Neural crest cell (in vitro differentiated cells): ENCODE measurements around the gene TRIM8. TPM values are rescaled to one million over a fixed set of nuclear protein-coding genes. Genes with fewer than 3 reads are reported as not detected.

Experiments used
- DNase-seq: peaks from one replicate; pipeline ENCODE4 v3.0.0; 2021; ENCODE audit warnings: low read depth, mixed read lengths, low spot score
- H3K27ac Mint-ChIP-seq: one replicate; pipeline ENCODE4 v1.8.0; 2021; ENCODE audit warnings: mild to moderate bottlenecking, mixed read lengths; ENCODE audit not compliant: unreplicated experiment
- H3K27me3 Mint-ChIP-seq: 2 replicates; pipeline ENCODE4 v1.8.0; 2021; ENCODE audit warnings: low read depth, mild to moderate bottlenecking, mixed read lengths
- H3K36me3 Mint-ChIP-seq: 2 replicates; pipeline ENCODE4 v1.8.0; 2021; ENCODE audit warnings: low read depth, mild to moderate bottlenecking, mixed read lengths
- H3K4me1 Mint-ChIP-seq: 2 replicates; pipeline ENCODE4 v1.8.0; 2021; ENCODE audit warnings: mixed read lengths
- H3K4me3 Mint-ChIP-seq: one replicate; pipeline ENCODE4 v1.8.0; 2021; ENCODE audit warnings: mild to moderate bottlenecking, mixed read lengths
- H3K9me3 Mint-ChIP-seq: 2 replicates; pipeline ENCODE4 v1.8.0; 2021; ENCODE audit warnings: mixed read lengths
- CTCF ChIP-seq: fragments of 200-600 bp; sonication (generic); conservative IDR thresholded peaks from 2 replicates; pipeline ENCODE4 v1.5.0; 2021; ENCODE audit warnings: antibody characterized with exemption, mild to moderate bottlenecking
- total RNA-seq: library from RNA; stranded (reverse); gene quantifications from 2 replicates; pipeline ENCODE4 v1.2.1, GENCODE V29; 2021

Gene TRIM8
- total RNA-seq, 1 donor from 2014 or later: 76.9 TPM

- Mint-ChIP-seq H3K27ac (peak overlapping the region; percentile 88), H3K4me3 (peak overlapping the region; percentile 84), H3K9me3 (no peaks in the 10 kb centered on the region), H3K4me1 (peaks cover 80% of the 10 kb centered on the region), H3K36me3 (no peaks in the 10 kb centered on the region), H3K27me3 (no peaks in the 10 kb centered on the region)
- TF ChIP-seq CTCF: no peak
- DNase-seq: peak; percentile 45
These were observed 29.7 kb downstream of the TRIM8 start for GRCh38 chr10:102673819-102674511.

GRCh38 chr10:102674566-102674965 lies 30.3 kb downstream of the TRIM8 start:
- H3K27me3 Mint-ChIP-seq: no peaks in the 10 kb centered on the region
- peak overlapping the region; percentile 84 for H3K4me3 Mint-ChIP-seq
- peak overlapping the region; percentile 98 for H3K27ac Mint-ChIP-seq
- no peaks in the 10 kb centered on the region for H3K36me3 Mint-ChIP-seq
- H3K4me1 Mint-ChIP-seq: peaks cover 86% of the 10 kb centered on the region
- no peak for DNase-seq
- H3K9me3 Mint-ChIP-seq: no peaks in the 10 kb centered on the region
- TF ChIP-seq CTCF: no peak

- no peaks in the 10 kb centered on the region for H3K36me3 Mint-ChIP-seq
- TF ChIP-seq CTCF: no peak
- H3K9me3 Mint-ChIP-seq: no peaks in the 10 kb centered on the region
- H3K27me3 Mint-ChIP-seq: no peaks in the 10 kb centered on the region
- H3K4me1 Mint-ChIP-seq: peaks cover 88% of the 10 kb centered on the region
- peak; percentile 37 for DNase-seq
- peak overlapping the region; percentile 98 for H3K27ac Mint-ChIP-seq
- peak overlapping the region; percentile 84 for H3K4me3 Mint-ChIP-seq
These were observed 30.9 kb downstream of the TRIM8 start for GRCh38 chr10:102675011-102675665.

- no peak for TF ChIP-seq CTCF
- no peaks in the 10 kb centered on the region for H3K27me3 Mint-ChIP-seq
- DNase-seq: no peak
- H3K36me3 Mint-ChIP-seq: no peaks in the 10 kb centered on the region
- no peaks in the 10 kb centered on the region for H3K9me3 Mint-ChIP-seq
- peak overlapping the region; percentile 84 for H3K4me3 Mint-ChIP-seq
- peak overlapping the region; percentile 98 for H3K27ac Mint-ChIP-seq
- H3K4me1 Mint-ChIP-seq: peaks cover 83% of the 10 kb centered on the region
These were observed 31.6 kb downstream of the TRIM8 start for GRCh38 chr10:102675666-102676533.

DNA sequence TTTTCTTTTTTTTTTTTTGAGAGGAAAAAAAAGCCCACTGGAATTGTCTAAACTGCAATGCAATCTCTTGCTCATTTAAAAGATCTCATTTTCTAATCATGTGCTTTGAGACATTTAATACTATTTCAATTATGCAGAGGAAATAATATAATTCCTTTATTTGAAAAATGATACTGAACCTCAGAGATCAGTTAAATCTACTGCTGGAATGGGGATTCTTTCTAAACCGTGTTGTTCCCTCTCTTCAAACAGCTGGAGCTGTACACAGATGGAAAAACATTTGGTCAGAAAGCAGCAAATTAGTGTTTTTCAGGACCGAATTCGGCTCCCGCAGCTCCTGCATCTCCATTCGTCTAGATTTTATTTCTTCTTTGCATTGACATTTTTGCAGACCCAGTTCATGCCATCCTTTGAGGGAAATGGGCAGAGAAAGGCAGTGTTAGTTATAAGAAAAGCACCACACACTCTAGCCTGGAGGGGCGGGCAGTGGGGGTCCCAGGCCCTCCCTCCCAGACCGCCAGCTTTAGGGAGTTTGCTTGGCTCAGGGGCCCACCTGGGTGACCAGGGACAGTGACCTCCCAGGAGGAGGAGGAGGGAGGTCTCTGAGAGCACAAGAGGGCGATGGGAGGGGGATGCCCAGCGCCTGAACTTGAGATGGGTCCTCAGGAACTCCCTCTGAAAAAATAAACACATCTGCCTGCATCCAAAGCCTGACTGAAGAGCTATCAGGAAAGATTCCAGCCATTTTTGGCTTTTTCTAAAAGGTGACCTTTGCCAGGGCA lies 32.4 kb downstream of the TRIM8 start:
- no peak for DNase-seq
- Mint-ChIP-seq H3K4me3 (peak overlapping the region; percentile 84), H3K27me3 (no peaks in the 10 kb centered on the region), H3K4me1 (peaks cover 85% of the 10 kb centered on the region), H3K9me3 (no peaks in the 10 kb centered on the region), H3K27ac (peak overlapping the region; percentile 90), H3K36me3 (peaks cover 5% of the 10 kb centered on the region)
- TF ChIP-seq CTCF: no peak
